ENCODE results near the gene CCDC197. TPM values are rescaled to one million over a fixed set of nuclear protein-coding genes. Genes with fewer than 3 reads are reported as not detected.

Gene CCDC197
- total and polyA plus RNA-seq, 7 experiments from 2014 or later: not detected

DNA sequence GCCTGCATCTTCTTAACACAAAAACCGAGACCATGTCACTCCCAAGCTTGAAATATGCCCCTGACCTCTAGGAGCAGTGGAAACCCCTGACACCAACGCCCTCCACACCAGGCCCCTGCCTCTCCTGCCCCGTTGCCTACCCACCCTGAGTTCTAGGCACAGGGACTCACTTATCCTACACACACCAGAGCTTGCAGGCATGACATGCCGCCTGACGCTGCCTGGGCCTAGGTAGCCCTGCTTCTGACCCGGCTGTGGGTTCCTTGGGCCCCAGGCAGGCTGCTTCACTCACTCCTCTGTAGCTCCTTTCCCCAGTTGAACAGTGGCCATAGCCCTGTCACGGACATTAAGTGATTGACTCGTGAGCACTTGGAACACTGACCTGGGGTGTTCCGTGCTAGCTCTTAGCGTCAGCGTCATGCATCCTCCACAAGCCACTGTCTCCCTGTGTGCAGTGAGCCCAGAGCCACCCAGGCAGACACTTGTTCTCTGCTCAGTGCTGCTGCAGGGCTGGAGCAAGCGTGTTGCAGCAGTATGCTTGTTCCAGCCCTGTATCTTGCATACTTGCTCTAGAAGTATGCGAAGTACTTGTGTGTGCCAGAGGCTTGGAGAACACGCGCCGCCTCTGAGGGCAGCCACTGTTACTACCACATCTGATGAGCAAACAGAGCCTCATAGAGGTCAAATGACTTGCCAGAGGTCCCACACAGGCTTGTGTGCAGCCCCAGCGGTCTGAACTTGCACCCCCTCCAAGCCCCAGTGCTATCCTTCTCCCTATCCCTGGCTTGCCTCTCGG, 44.6 kb downstream of the CCDC197 start:
- Mint-ChIP-seq H3K4me3 (no peak overlapping the region), H3K27me3 (no peaks in the 10 kb centered on the region), H3K4me1 (peaks cover 1 to 5% (median 1%) of the 10 kb centered on the region in 7 donors), H3K36me3 (peaks cover 0 to 7% (median 0%) of the 10 kb centered on the region in 5 donors), H3K9me3 (peaks cover 0 to 3% (median 0%) of the 10 kb centered on the region in 11 donors), H3K27ac (peak overlapping the region in 5 of 9 donors; percentile 33 to 59 (median 46))
- Histone ChIP-seq H3K4me3 (ENCODE audit: low read length) (no peak overlapping the region), H3K27me3 (ENCODE audit: control insufficient read depth in 2 of 2, insufficient read depth in 2 of 2, low read length in 2 of 2) (no peaks in the 10 kb centered on the region), H3K36me3 (ENCODE audit: control insufficient read depth in 2 of 3, insufficient read depth in 3 of 3, low read length in 3 of 3) (peaks cover 0 to 23% (median 5%) of the 10 kb centered on the region in 3 experiments), H3K4me1 (ENCODE audit: control insufficient read depth in 2 of 2, insufficient read depth in 2 of 2, low read length in 2 of 2) (no peaks in the 10 kb centered on the region), H3K27ac (ENCODE audit: low read depth, low read length) (no peak overlapping the region), H3K9me3 (ENCODE audit: control insufficient read depth in 2 of 3, low read length in 3 of 3) (no peaks in the 10 kb centered on the region)
- ChIA-PET POLR2A (no interaction called here), CTCF (interaction anchor here (0.8 kb wide), 1 partner anchor 96 kb away, joined by 3 read pairs; no protein-coding TSS in a partner anchor)
- no peak for DNase-seq
- ATAC-seq: peak; percentile 6
- intact Hi-C loops (cut with micrococcal nuclease): no loop called here

DNA sequence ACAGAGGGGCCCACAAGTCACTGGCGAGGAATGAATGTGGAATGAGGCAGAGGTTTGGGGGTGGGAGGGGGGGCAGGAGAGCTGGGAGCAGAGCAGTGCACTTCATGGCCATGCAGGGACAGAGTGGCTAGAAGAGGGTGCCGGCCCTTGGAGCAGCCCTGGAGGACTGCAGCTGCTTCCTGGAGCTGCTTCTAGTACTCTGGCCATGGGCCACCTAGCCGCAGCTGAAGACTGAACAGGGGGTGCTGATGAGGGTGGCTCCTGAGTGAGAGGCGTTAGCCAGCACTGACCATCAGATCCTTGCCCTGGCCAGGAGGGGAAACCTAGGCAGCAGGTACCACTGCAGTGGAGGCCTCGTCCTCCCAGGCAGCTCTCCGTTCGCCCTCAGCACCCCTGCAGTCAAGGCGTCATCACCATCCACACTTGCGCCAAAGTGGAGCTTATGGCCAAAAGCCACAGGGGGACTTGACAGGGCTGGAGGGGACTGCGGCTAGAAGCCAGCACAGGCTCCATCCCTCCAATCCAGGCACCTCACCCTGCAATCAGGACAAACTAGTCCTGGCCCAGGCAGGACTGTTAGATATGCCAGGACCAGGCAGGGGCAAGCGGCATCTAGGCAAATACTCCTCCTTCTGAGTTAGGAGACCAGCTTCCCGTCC, 45.5 kb downstream of the CCDC197 start:
- CTCF ChIA-PET: interaction anchor here (0.8 kb wide), 1 partner anchor 95 kb away, joined by 3 read pairs; no protein-coding TSS in a partner anchor
- no peak overlapping the region for H3K27ac ChIP-seq (ENCODE audit: low read depth, low read length)
- DNase-seq (no peak), ATAC-seq (no peak)
- no peaks in the 10 kb centered on the region for H3K4me1 ChIP-seq (ENCODE audit: control insufficient read depth in 2 of 2, insufficient read depth in 2 of 2, low read length in 2 of 2)
- no peaks in the 10 kb centered on the region for H3K27me3 Mint-ChIP-seq
- H3K9me3 ChIP-seq (ENCODE audit: control insufficient read depth in 2 of 3, low read length in 3 of 3): no peaks in the 10 kb centered on the region
- H3K27ac Mint-ChIP-seq: peak overlapping the region in 2 of 9 donors; percentile 33 to 45
- no peaks in the 10 kb centered on the region for H3K27me3 ChIP-seq (ENCODE audit: control insufficient read depth in 2 of 2, insufficient read depth in 2 of 2, low read length in 2 of 2)
- intact Hi-C loops (cut with micrococcal nuclease): no loop called here
- H3K9me3 Mint-ChIP-seq: peaks cover 0 to 3% (median 0%) of the 10 kb centered on the region in 11 donors
- POLR2A ChIA-PET: no interaction called here
- no peak overlapping the region for H3K4me3 Mint-ChIP-seq
- peaks cover 0 to 8% (median 0%) of the 10 kb centered on the region in 5 donors for H3K36me3 Mint-ChIP-seq
- H3K36me3 ChIP-seq (ENCODE audit: control insufficient read depth in 2 of 3, insufficient read depth in 3 of 3, low read length in 3 of 3): peaks cover 0 to 31% (median 5%) of the 10 kb centered on the region in 3 experiments
- no peak overlapping the region for H3K4me3 ChIP-seq (ENCODE audit: low read length)
- H3K4me1 Mint-ChIP-seq: peaks cover 0 to 4% (median 0%) of the 10 kb centered on the region in 7 donors

DNA sequence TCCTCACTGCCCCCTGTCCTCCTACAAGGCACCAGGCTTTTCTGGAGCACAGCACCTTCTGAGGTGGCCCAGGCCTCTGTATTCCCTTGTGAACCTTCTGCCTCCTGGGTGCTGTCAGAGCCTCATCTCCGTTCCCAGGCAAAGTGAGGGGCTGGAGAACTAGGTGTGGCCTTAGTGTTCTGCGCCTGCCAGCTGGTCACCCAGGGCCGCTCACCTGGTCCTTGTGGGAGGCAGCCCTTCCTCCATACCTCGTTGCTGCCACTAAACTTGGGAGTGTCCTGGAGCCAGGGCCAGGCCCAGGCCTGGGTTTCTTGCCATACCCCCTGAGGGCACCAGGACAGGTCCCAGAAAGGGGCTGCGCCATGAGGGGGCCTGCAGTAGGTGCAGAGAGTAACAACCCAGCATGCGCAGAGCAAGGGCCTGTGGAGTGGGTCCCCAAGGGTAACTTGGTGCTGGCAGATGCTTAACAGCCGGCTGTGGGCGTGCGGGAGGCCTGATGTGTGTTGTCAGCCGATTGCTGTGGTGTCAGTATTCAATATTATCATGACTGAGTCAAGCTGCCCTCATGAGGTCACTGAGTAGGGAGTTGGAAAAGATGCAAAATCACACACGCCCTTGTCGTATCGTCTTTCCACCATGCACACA, 46.1 kb downstream of the CCDC197 start:
- DNase-seq (no peak), ATAC-seq (peak; percentile 6)
- Histone ChIP-seq H3K36me3 (ENCODE audit: control insufficient read depth in 2 of 3, insufficient read depth in 3 of 3, low read length in 3 of 3) (peaks cover 0 to 38% (median 5%) of the 10 kb centered on the region in 3 experiments), H3K27me3 (ENCODE audit: control insufficient read depth in 2 of 2, insufficient read depth in 2 of 2, low read length in 2 of 2) (no peaks in the 10 kb centered on the region), H3K4me1 (ENCODE audit: control insufficient read depth in 2 of 2, insufficient read depth in 2 of 2, low read length in 2 of 2) (no peaks in the 10 kb centered on the region), H3K27ac (ENCODE audit: low read depth, low read length) (no peak overlapping the region), H3K9me3 (ENCODE audit: control insufficient read depth in 2 of 3, low read length in 3 of 3) (no peaks in the 10 kb centered on the region), H3K4me3 (ENCODE audit: low read length) (no peak overlapping the region)
- Mint-ChIP-seq H3K4me1 (peaks cover 0 to 4% (median 0%) of the 10 kb centered on the region in 7 donors), H3K27me3 (no peaks in the 10 kb centered on the region), H3K9me3 (peaks cover 0 to 3% (median 0%) of the 10 kb centered on the region in 11 donors), H3K27ac (peak overlapping the region in 2 of 9 donors; percentile 13 to 62), H3K36me3 (peaks cover 0 to 15% (median 4%) of the 10 kb centered on the region in 5 donors), H3K4me3 (no peak overlapping the region)
- ChIA-PET POLR2A (no interaction called here), CTCF (interaction anchor here (1.0 kb wide), 1 partner anchor 9 kb away, joined by 3 read pairs; no protein-coding TSS in a partner anchor)
- intact Hi-C loops (cut with micrococcal nuclease): no loop called here

GRCh38 chr14:94043756-94044475, 46.8 kb downstream of the CCDC197 start:
- Mint-ChIP-seq H3K4me1 (peaks cover 0 to 4% (median 0%) of the 10 kb centered on the region in 7 donors), H3K27me3 (no peaks in the 10 kb centered on the region), H3K9me3 (peaks cover 0 to 3% (median 0%) of the 10 kb centered on the region in 11 donors), H3K27ac (peak overlapping the region in 6 of 9 donors; percentile 13 to 78 (median 42)), H3K4me3 (no peak overlapping the region), H3K36me3 (peaks cover 0 to 18% (median 7%) of the 10 kb centered on the region in 5 donors)
- Histone ChIP-seq H3K4me1 (ENCODE audit: control insufficient read depth in 2 of 2, insufficient read depth in 2 of 2, low read length in 2 of 2) (no peaks in the 10 kb centered on the region), H3K9me3 (ENCODE audit: control insufficient read depth in 2 of 3, low read length in 3 of 3) (no peaks in the 10 kb centered on the region), H3K27me3 (ENCODE audit: control insufficient read depth in 2 of 2, insufficient read depth in 2 of 2, low read length in 2 of 2) (no peaks in the 10 kb centered on the region), H3K4me3 (ENCODE audit: low read length) (no peak overlapping the region), H3K36me3 (ENCODE audit: control insufficient read depth in 2 of 3, insufficient read depth in 3 of 3, low read length in 3 of 3) (peaks cover 0 to 44% (median 9%) of the 10 kb centered on the region in 3 experiments), H3K27ac (ENCODE audit: low read depth, low read length) (no peak overlapping the region)
- CTCF ChIA-PET: interaction anchor here (1.0 kb wide), 1 partner anchor 9 kb away, joined by 3 read pairs; no protein-coding TSS in a partner anchor
- DNase-seq (no peak), ATAC-seq (peak; percentile 10)
- POLR2A ChIA-PET: no interaction called here
- intact Hi-C loops (cut with micrococcal nuclease): no loop called here

- ChIA-PET POLR2A (no interaction called here), CTCF (no interaction called here)
- H3K9me3 ChIP-seq (ENCODE audit: control insufficient read depth in 2 of 3, low read length in 3 of 3): no peaks in the 10 kb centered on the region
- no peaks in the 10 kb centered on the region for H3K4me1 ChIP-seq (ENCODE audit: control insufficient read depth in 2 of 2, insufficient read depth in 2 of 2, low read length in 2 of 2)
- peaks cover 0 to 18% (median 7%) of the 10 kb centered on the region in 5 donors for H3K36me3 Mint-ChIP-seq
- H3K36me3 ChIP-seq (ENCODE audit: control insufficient read depth in 2 of 3, insufficient read depth in 3 of 3, low read length in 3 of 3): peaks cover 0 to 51% (median 15%) of the 10 kb centered on the region in 3 experiments
- no peaks in the 10 kb centered on the region for H3K27me3 Mint-ChIP-seq
- H3K27ac Mint-ChIP-seq: peak overlapping the region in 2 of 9 donors; percentile 43 to 67
- no peak overlapping the region for H3K4me3 Mint-ChIP-seq
- H3K9me3 Mint-ChIP-seq: peaks cover 0 to 3% (median 0%) of the 10 kb centered on the region in 11 donors
- H3K4me1 Mint-ChIP-seq: peaks cover 0 to 4% (median 0%) of the 10 kb centered on the region in 7 donors
- no peak overlapping the region for H3K4me3 ChIP-seq (ENCODE audit: low read length)
- ATAC-seq (no peak), DNase-seq (no peak)
- H3K27me3 ChIP-seq (ENCODE audit: control insufficient read depth in 2 of 2, insufficient read depth in 2 of 2, low read length in 2 of 2): no peaks in the 10 kb centered on the region
- intact Hi-C loops (cut with micrococcal nuclease): no loop called here
- no peak overlapping the region for H3K27ac ChIP-seq (ENCODE audit: low read depth, low read length)
Observed at GRCh38 chr14:94044476-94045091, 47.5 kb downstream of the CCDC197 start.
